ENCODE results near the gene ITGB3.
"Not testable (repeated sequence)": the region's sequence is repeated elsewhere in the genome, so short reads cannot be mapped to it uniquely, and the experiment has no call there.

The ITGB3 gene

DNA sequence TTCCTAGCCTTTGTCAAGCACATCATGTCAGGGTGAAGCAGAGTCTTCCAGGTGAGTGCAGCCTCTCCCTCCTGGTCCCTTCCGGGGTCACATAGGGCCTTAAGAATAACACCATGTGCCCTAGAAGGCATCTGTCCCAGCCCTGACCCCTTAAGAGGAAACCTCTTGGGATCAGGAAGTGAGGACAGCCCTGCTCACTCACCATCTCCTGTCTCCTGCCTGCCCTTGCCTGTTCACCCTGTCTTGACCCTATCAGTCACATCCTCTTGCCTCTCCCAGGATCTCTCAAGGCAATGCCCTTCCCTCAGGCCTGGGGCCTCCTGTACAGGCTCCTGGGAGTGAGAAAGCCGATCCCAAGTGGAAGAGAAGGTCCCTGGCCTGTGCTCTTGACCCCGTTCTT lies 30.6 kb upstream of the ITGB3 start:
- no peak for DNase-seq (ENCODE audit: low read depth)

GRCh38 chr17:47223460-47223859 lies 30.2 kb upstream of the ITGB3 start:
- DNase-seq (ENCODE audit: low read depth): no peak

DNA sequence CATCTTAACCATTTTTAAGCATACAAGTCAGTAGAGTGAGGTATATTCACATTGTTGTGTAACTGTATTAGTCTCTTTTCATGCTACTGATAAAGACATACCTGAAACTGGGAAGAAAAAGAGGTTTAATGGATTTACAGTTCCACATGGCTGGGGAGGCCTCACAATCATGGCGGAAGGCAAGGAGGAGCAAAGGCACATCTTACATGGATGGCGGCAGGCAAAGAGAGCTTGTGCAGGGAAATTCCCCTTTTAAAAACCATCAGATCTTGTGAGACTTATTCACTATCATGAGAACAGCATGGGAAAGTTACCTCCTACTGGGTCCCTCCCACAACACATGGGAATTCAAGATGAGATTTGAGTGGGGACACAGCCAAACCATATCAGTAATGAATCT lies 29.6 kb upstream of the ITGB3 start:
- DNase-seq (ENCODE audit: low read depth): not testable (repeated sequence)

- no peak for DNase-seq (ENCODE audit: low read depth)
These were observed 28.7 kb upstream of the ITGB3 start for GRCh38 chr17:47224966-47225365.

GRCh38 chr17:47225436-47225858 lies 28.2 kb upstream of the ITGB3 start:
- no peak for DNase-seq (ENCODE audit: low read depth)

DNA sequence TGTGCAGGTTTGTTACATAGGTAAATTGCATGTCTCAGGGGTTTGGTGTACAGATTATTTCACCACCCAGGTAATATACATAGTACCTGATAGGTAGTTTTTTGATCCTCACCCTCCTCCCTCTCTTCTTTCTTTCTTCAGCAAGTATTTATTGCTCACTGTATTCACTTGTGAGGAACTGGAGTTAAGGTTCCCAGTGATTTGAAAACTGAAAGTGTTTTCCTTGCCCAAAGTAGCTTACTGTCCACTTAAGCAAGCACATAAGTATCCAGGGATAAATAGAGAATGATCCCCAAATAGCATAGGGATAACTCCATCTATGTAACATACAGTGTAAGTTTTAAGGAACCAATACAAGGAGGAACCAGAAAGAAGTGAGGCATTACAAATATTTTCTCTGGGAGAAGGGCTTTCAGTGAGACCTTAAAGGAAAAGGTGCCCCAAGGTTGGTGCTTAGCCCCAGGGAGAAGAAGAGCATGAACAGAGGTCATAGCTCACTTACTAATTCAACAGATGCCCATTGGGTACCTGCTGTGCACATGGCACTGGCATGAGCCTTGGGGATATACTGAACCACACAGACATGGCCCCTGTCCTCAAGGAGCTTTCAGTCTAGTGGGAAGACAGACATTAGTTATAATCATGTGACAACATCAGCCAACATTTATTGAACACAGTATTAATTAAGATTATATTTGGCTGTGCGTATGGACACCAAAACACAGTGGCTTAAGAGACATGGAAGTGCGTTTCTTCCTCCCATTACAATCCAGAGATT lies 27.5 kb upstream of the ITGB3 start:
- DNase-seq (ENCODE audit: low read depth): no peak

GRCh38 chr17:47227862-47228261 lies 25.8 kb upstream of the ITGB3 start:
- no peak for DNase-seq (ENCODE audit: low read depth)

DNA sequence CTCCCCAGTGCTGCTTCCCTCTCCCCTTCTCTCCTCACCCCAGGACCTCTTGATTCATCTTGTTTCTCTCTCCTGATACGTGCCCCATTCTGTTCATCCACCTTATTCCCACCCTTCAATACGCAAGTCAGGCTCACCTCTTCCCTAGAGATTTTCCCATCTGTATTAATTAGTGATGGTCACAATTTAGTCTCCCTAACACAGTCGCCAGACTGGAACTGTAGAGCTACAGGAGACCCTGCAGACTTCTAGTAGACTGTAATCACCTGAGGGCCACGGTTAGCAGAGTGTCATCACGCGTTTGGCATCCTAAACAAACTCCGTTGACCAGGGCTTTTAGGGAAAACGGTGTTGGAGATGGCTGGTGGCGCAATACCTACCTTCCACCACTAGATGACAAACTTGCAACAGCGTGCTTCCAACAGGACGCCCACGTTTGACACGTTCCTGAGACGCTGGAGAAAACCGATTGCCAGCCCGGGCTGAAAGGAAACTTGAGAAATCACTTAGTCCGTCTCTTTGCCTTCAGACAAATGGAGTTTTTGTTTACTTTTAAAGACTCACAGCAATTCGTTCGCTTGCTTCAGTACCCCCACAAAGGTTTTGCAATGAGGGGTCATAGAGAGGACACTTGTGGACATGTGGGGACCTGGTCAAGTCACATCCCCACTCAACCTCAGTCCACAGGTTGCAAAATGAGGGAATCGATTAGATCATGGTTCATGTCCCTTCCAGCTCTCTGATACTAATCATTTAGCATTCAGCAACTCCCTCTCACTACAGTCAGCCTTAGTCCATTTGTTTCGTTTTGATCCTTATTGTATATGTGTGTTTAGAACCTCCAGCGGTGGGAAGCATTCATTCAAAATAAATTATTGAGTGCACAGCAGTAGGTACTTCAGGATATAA lies 23.8 kb upstream of the ITGB3 start:
- peak; percentile 40 for DNase-seq (ENCODE audit: low read depth)

GRCh38 chr17:47230864-47231263 lies 22.8 kb upstream of the ITGB3 start:
- DNase-seq (ENCODE audit: low read depth): no peak

DNA sequence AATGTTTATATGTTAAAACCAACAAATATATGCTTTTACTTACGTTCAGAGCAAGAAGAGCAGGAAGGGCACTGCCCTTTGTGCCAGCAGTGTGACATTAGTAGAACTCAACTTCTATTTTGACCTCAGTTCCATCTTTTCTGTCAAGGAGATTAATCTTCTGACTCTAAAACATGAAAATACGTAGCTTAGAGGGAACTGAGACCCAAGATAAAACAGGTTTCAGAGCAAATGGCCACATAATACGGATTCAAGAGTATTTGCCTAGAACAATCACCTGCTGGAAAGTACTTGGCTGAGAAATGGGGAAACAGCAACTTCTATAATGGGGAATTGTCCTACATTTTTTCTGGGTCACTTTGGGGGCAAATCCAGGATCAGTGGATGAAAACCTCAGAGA lies 22.3 kb upstream of the ITGB3 start:
- no peak for DNase-seq (ENCODE audit: low read depth)

GRCh38 chr17:47231866-47232265 lies 21.8 kb upstream of the ITGB3 start:
- DNase-seq (ENCODE audit: low read depth): no peak

DNA sequence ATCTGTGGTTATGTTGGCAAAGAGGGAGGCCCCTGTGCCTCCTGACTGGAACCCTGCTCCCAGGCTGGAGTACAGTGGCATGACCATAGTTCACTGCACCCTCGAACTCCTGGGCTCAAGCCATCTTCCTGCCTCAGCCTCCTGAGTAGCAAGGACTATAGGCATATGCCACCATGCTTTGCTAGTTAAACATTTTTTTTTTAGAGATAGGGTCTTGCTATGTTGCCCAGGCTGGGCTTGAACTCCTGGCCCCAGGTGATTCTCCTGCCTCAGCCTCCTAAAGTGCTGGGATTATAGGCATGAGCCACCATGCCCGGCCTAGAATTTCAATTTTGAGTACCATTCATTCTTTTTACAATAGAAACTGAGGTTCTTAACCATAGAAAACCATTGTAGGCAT lies 21.2 kb upstream of the ITGB3 start:
- DNase-seq (ENCODE audit: low read depth): no peak

DNA sequence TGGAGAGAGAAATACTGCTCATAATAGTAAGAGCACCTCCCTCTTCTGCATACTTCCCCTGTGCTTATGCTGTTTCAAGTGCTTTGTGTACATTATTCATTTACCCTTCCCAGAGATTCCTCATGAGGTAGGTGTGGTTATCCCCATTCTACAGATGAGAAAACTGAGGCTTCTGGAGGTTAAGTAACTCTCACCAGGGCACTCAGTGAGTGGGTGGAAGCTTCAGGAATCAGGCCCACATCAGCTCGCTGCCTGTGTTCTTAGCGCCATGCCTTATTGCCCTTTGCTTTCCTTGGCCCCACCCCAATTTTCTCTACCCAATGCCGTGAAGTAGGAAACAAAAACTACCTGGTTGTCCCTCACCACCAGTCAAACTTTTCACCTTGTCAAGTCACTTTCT lies 18.1 kb upstream of the ITGB3 start:
- DNase-seq (ENCODE audit: low read depth): no peak

- DNase-seq (ENCODE audit: low read depth): no peak
These were observed 17.7 kb upstream of the ITGB3 start for GRCh38 chr17:47235923-47236322.

DNA sequence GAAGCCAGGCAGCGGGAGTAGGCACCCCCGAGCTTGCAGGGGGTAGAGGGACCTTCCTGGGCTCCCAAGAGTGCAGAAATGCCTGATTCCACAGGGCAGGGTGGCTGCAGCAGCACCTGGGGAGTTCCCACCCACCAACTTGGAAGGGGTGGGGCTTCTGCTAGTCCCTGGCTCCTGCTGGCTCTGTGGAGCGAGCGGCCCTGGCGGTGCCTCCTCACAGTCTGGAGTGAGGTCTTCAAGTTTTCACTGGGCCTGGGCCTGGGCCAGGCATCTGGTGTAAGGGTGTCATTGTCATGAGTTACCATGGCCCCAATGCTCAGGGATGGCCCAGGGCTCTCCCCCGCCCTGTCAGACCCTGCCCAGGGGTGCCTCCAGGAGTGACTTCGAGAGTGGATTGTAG lies 15.8 kb upstream of the ITGB3 start:
- DNase-seq (ENCODE audit: low read depth): no peak

GRCh38 chr17:47238321-47239010 lies 15.2 kb upstream of the ITGB3 start:
- DNase-seq (ENCODE audit: low read depth): no peak

- DNase-seq (ENCODE audit: low read depth): no peak
These were observed 14.0 kb upstream of the ITGB3 start for GRCh38 chr17:47239619-47239966.

DNA sequence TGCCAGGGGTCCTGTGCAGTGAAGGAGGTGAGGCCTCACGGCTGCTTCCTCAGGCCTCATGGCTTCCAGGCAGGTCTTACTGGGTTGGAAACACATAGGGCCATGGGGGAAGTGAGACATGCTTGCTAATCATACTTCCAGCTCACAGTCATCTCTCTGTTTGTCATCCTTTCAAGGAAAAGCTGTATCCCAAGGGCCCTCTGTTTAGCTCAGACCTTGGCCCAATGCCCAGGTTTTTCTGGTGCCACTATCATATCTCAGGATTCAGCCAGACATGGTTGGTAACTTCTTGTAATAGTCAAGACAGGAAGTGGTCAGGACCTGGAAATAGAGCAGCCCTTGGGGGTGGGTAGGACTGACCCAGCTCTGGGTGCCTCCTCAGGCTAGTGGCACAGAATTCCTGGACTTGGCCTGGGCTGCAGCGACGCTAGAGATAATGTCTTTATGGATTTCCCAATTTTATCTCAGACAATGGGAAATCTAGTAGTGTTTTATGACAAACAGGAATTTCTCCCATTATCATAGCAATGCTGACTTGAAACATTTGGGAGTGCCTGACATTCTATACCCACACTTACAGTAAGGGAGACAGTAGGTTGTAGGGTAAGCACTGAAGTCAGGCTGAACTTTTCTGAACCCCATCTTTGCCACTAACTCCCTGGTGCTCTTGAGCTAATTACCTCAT lies 13.5 kb upstream of the ITGB3 start:
- DNase-seq (ENCODE audit: low read depth): no peak

DNA sequence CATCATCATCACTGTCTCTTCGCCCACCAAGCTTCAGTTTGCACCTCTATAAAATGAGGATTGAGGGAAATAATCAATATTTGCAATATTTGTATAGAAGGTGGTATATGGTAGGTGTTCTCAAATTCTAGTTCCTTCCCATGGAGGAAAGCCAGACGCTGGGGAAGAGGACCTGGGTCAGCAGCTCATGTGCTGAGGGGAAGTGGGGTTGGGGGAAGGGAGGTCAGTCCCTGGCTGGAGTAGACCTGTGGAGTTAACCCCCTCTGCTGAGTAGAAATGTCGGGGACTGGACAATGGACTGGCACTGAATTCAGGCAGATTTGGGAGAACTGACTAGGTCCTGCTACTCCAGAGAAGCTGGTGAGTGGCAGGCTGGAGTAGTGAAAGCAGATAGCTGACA lies 12.8 kb upstream of the ITGB3 start:
- no peak for DNase-seq (ENCODE audit: low read depth)

DNA sequence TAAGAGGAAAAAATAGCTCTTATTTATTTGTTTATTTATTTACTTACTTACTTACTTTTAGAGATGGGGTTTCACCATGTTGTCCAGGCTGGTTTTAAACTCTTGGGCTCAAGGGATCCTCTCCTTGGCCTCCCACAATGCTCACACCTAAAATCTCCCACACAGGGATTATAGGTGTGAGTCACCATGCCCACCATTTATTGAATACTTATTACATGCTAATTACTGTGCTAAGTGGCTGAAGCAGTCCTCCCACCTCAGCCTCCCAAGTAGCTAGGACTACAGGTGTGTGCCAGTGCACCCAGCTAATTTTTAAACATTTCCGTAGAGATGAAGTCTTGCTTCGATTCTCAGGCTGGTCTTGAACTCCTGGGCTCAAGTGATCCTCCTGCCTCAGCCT lies 11.0 kb upstream of the ITGB3 start:
- DNase-seq (ENCODE audit: low read depth): no peak

DNA sequence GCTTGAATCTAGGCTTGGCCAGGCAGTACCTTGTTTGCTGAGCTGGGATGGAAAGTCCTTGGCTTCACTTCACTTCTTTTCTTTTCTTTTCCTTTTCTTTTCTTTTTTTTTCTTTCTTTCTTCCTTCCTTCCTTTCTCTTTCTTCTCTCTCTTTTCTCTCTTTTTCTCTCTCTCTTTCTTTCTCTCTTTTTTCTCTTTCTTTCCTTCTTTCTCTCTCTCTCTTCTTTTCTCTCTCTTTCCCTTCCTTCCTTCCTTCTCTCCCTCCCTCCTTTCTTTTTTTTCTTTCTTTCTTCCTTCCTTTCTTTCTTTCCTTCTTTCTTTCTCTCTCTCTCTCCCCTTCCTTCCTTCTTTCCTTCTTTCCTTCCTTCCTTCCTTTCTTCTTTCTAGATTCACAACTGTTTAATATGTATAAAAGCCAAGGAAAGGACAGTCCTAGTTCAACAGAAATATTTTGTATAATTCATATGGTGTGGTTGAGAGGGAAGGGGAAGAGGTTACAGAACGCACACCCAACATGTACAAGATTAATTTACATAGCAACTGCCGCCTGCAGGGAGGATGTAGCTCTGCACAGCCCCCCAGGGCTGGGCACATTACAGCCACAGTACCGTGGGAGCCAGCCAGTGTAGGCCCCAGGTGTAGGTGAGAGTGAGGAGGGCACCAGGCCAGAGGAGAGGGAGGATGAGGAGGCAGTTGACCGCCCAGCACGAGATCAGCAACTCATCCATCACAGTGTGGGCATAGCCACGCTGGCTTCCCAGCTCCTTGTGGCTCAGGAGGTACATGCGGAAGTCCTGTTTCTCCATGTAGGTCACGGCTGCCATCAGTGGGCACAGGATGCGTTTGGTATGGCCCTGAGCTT lies 9.7 kb upstream of the ITGB3 start:
- DNase-seq (ENCODE audit: low read depth): no peak

Measured in stimulated activated CD8-positive, alpha-beta memory T cell treated with anti-CD3 and anti-CD28 coated beads, Interleukin-12 subunit alpha, Interleukin-12 subunit beta, amount 100 ng/mL, for 4 hours (primary cell).